NCI-H187 treated with DMSO at 0.1 percent for 48 hours (cell line): ENCODE results near the gene SPTB.

ENCODE experiments used
- DNase-seq: peaks from one replicate; lab custom pipeline; 2025; lab: John Stamatoyannopoulos, UW

Gene SPTB

DNA sequence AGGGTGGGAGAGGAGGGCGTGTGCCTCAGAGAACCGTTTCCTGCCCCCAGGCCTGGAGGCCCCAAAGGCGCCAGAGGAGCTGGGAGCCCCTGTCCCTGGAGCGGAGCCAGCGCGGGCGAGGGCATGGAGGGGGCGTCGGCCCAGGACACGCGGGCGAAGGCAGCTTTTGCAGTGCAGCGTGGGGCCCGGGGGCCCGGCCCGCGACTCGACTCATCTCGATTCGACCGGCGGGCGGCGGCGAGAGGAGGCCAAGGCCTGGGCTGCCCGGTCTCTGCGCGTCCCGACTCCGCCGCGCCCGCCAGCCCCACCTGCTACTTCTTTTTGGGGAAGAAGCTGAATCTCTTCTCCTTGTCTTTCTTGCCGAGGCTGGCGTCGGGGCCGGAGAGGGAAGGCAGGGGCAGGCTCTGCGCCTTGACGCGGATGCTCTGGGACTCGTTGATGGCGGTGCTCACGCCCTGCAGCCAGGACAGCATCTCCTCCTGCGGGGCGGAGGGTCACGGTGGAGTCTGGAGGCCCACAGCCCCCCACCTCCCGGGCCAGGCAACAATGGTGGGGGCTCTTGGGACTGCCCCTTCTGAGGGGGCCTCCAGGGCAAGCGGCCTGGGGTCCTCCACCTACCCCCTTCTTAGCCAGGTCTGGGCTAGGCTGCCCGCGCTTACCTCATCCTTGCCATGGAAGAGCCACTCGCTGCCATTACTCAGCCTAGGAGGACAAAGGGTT is 130.6 kb downstream of the SPTB start:
- no peak for DNase-seq

DNA sequence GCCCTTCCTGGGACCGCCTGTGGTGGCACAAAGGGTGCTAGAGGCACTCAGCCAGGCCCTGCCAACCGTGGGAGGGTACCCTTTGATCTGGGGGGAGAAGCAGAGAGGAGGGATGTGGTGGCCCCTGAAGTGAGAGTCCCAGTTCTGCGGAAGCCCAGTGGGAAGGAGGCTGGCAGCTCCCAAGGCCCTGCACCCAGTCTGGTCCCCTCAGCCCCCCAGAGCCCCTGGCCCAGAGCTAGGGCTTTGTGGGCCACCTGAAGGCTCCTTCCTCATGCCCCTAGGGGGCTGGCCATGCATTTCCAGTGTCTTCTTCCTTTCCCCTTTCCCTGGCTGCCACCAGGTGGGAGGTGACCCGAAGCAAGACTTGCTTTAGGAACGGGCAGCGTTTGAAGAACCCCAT is 131.2 kb downstream of the SPTB start:
- no peak for DNase-seq

DNA sequence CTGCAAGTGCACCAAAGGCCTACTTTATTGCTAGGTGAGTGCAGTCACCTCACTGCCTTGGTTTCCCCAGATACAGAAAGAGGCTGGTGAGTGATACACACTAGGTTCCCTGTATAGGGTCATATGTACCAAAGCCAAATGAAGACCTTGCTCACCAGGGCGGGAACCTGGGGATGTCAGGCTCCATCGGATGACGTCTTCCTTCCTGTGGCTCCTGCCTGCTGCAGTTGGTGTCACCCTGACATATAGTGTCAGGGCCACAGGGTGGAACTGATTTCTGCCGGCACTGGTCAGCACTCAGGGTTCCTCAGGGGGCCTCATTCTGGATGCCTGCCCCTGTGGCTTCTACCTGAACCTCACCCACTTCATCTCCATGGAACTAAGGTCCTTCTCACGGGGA is 132.4 kb downstream of the SPTB start:
- no peak for DNase-seq

DNA sequence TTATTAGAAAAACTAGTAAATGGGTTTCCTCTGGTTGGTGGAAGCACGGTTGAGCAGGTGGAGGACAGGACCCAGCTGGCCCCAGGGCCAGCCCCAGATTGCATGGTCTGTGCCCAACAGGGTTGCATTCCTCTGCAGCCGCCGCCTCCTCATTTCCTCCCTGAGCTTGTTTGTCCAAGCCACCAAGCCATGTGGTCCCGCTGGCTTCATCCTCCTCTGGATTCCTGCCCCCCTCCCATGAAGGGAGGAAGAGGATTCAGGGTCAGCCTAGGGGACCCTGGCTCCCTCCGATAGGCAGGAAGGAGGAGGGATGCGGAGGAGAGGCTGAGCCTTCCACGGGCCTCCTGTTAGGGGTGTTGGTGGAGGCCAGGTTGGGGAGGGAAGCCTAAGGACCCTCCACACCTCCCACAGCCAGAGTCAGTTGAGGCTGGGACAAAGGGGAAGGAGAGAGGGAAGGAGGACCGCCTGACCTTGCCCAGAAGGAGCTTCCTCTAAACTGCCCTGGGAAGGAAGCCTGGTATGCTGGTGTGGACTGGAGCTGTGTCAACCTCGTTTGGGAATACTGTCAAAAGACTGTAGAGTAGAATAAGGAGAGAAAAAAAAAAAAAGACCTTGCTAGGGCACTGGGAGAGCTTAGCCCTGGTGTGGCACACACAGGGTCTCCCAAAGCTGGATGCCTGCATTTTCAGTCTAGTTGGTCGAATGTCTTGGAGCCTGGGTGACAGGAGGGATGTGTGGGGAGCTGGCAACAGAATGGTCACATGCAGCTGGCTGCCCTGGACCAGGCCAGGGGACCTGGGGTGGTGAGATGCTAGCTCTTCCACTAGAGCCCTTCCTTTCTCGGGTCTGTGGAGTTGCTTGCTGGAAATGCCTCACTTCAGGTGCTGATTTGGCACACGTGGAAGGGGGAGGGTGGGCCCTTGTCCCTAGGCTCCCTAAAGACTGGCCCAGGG is 133.1 kb downstream of the SPTB start:
- no peak for DNase-seq

DNA sequence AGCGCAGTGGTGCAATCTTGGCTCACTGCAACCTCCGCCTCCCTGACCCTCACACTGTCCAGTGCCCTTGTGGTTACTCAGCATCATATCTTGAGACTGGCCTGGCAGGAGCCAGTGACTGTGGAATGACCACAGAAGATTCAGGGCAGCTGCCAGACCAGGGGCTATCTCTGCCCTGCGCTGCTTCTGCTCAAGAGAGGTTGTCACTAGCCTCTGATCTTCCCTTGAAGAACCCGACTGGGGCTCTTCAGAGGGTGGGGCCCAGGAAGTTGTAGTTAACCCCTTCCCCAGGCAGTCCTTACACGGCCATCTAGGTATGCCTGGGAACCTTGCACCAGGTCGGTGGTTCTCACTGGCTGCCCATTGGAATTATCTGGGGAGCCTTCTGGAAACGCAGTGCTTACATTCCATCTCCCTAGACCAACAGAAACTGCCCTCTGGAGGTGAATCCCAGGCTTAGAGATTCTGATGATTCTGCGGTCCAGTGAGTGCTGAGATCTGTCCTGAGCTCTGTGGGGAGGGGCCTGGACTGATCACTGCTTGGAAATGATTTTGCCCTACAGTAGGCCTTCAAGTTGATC is 134.1 kb downstream of the SPTB start:
- no peak for DNase-seq

DNA sequence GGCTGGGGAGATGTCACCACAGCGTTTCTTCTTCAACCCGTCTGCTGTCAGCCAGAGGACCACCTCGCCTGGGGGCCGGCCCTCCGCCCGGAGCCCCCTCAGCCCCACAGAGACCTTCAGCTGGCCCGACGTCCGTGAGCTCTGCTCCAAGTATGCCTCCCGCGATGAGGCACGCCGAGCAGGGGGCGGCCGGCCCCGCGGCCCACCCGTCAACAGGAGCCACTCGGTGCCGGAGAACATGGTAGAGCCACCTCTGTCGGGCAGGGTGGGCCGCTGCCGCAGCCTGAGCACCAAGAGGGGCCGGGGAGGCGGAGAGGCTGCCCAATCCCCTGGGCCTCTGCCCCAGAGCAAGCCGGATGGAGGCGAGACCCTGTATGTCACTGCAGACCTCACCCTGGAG is 136.6 kb downstream of the SPTB start:
- no peak for DNase-seq

DNA sequence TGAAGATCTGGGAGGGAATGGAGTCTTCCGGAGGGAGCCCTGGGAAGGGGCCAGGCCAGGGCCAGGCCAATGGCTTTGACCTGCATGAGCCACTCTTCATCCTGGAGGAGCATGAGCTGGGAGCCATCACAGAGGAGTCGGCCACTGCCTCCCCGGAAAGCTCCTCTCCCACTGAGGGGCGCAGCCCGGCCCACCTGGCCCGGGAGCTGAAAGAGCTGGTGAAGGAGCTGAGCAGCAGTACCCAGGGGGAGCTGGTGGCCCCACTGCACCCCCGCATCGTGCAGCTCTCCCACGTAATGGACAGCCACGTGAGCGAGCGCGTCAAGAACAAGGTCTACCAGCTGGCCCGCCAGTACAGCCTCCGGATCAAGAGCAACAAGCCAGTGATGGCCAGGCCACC is 137.7 kb downstream of the SPTB start:
- no peak for DNase-seq

DNA sequence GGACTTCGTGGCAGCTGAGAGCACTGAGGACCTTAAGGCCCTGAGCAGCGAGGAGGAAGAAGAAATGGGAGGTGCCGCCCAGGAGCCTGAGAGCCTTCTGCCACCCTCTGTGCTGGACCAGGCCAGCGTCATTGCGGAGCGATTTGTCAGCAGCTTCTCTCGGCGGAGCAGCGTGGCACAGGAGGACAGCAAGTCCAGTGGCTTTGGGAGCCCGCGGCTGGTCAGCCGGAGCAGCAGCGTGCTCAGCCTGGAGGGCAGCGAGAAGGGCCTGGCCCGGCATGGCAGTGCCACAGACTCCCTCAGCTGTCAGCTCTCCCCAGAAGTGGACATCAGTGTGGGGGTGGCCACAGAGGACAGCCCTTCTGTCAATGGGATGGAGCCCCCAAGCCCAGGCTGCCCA is 138.5 kb downstream of the SPTB start:
- DNase-seq: no peak

DNA sequence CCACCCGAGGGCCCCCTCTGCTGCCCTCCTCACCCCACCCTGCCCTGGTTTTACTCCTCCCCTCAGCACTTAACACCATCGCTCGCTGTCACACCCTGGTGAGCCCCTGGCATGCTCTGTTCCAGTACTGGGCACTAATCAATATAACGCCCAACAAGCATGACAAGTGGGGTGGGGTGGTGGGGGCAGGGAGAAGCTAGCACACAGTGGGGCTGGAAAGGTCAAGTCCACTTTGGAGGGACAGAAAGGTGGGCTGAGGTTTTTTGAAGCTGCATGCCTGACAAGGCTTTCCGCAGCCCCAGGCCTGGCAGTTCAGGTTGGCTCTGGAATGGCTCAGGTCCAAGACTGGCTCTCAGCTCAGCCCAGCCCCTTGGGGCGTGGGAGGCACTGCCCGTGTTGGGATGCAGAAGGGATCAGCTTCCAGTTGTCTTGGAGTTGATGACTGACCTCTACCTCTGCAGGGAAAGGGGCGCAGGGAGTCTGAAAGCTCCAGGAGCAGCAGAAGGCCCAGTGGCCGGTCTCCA is 141.4 kb downstream of the SPTB start:
- DNase-seq: no peak

DNA sequence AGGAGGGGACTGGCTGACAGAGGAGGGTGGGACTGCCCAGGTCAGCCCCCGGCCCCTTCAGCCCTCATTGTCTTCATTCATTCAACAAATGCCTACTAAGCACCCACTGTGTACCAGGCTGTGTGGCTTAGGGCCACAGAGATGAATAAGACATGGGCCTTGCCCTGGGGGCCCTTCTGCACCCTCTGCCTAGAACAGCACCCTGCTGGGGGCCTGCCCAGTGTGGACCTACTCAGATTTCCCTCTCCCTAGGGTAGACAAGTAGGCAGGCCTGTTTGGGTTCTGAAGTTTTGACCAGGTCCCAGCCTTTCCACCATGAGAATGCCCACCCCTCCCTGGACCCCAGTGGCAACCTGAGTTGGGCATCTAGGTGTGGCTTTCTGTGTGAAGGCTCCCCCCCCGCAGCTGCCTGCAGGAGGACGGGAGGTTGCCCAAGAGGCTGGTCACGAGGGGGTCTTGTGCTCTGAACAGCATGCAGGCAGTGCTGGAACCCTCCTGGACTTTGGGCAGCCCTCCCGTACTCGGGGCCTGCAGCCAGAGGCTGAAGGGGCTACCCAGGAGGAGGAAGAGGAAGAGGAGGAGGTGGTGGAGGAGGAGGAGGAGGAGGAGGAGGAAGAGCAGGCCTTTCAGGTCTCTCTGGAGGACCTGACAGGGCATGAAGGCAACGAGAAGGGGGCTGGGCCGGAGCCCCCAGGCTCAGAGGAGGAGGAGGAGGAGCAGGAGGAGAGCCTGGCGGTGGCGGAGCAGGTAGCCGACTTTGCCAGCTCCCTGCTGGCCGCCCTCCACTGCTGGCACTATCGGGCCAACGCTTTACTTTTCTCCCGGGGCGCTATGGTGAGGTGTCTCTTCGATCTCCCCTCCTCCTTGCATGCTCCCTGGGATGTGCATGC is 142.1 kb downstream of the SPTB start:
- DNase-seq: no peak

DNA sequence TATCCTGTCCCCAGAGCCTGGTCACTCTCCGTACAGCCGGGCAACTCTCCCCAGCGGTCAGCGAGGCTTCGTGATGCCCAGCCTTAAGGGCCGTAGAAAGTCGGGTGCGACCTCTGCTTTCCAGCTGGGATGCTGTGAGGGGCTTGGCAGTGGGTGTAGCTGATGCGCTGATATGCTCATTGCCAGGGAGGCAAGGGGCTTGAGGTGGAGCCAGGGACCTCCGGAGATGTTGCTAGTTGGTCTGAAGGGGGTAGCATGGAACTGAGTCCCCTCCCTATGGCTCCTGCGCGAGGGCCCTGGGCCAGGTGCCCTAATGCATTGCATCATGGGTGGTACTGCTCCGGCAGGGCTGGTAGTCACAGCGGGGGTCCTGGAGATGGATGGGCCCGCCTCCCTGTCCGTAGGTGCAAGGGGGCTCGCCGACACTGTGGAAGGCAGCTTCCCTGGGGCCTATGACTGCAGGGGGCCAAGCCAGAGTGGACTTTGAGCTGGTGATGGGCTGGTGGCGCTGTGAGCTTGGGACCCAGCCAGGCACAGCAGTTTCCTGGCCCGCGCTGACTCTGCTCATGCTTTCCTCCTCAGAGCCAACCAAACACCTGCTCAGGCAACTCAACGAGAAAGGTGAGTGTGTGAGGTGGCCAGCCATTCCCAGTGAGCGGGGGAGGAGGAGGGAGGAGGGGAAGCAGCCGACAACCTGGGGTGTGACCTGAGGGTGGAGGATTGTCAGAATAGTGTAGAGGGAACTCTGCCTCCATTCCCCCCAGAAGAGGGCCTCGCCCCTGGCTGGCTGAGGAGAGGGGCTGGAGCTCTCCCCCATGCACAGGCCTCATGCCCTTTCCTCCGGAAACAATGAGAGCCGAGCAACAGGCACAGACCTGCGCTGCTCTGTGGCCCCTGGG is 143.2 kb downstream of the SPTB start:
- peak; percentile 19 for DNase-seq

DNA sequence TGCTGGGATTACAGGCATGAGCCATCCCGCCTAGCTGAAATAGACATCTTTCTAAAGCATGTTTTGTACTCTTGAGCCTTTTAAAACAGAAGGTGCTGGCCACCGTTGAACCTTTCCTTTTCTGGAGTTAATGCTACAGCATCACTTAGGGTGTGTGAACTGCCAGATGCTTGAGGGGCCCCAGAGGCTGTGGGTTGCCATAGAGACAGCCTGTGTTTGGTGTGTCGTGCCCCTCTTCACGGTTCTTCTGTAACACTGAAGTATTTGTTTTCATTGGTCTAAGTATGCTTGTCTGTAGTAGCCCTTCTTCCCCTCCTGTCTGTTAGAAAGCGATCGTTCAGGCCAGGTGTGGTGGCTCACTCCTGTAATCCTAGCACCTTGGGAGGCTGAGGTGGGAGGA is 144.7 kb downstream of the SPTB start:
- peak; percentile 95 for DNase-seq

DNA sequence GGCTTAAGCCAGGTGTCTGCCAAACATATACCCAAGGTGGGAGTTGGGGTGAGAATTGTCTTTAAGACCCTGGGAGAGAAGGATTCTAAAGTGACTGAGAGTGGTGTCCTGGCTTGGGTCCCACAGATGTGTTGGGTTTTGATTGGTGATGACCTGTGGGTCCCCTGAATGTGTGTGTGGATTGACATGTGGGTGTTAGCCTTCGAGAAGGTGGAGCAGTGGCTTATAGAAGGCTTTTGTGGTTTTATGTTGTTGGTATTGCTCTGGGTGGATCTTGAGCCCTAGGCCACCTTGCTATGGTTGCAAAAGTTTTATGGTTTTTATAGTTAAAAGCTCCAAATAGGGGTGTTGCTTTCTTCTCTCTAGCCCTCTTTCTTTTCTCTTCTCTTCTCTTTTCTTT is 145.8 kb downstream of the SPTB start:
- no peak for DNase-seq

DNA sequence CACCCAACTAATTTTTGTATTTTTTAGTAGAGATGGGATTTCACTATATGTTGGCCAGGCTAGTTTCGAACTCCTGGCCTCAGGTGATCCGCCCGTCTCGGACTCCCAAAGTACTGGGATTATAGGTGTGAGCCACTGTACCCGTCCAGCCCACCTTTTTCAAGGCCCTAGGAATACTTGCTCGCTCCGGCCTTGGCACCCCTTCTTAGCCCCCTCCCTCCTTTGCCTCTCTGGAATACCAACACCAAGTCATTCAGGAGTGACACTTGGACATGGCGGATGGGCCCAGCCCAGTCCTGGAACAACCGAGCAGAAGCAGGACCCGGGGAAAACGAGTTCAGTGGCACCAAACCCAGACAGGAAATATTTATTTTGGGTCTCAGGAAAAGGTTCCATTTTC is 146.4 kb downstream of the SPTB start:
- DNase-seq: no peak

DNA sequence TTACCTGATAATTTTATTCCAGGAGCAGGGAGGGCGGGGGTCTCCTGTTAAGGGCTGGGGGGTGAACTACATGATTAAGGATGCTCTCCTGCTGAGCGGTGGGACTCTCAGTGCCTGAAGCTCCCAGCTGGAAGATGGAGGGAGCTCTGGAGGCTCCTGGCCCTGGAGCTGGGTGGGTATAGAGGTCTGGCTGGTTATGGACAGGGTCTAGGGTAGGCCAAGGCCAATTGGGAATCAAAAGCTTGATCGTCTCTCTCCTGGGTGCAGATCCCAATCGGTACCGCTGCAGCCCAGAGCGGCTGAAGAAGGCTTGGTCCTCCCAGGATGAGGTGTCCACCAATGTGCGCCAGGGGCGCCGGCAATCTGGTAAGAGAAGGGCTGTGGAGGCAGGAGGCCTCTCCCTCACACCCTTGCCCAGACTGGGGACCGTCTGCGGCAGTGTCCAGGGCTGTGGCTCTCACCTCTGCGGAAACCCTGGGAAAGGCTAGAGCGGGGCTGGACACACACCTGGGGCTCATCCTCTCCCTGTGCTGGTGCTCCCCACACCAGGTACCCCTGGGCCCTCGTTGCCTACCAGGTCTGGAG is 147.1 kb downstream of the SPTB start:
- no peak for DNase-seq

DNA sequence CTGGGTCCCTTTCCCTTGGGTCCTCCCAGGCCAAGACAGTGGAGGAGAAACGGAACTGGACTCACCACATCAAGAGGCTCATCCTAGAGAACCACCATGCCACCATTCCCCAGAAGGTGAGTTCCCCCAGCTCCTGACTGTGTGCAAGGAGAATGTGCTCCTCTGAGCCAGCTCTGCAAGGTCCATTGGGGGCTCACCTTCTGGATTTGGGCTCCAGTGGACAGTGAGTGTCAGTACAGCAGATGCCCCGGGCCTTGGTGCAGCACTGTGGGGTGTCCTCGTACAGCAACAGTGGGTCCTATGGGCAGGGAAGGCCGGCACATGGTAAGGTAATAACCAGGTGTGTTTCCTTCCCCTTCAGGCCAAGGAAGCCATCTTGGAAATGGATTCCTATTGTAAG is 147.6 kb downstream of the SPTB start:
- DNase-seq: no peak

DNA sequence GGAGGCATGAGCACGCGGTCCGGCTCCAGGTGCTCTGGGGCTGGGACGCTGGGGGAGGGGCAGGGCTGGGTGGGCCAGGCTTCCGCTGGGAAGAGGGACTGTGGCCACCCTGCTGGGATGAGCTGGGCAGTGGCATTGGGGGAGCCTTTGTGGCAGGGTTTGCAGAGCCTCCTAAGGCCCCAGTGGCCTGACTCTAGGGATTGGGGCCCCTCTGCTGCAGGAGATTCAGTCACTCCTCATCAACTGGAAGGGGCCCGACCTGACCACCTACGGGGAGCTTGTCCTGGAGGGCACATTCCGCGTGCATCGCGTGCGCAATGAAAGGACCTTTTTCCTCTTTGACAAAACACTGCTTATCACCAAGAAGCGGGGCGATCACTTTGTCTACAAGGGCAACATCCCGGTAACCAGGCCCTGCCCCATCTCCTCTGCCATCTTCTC is 148.5 kb downstream of the SPTB start:
- no peak for DNase-seq

DNA sequence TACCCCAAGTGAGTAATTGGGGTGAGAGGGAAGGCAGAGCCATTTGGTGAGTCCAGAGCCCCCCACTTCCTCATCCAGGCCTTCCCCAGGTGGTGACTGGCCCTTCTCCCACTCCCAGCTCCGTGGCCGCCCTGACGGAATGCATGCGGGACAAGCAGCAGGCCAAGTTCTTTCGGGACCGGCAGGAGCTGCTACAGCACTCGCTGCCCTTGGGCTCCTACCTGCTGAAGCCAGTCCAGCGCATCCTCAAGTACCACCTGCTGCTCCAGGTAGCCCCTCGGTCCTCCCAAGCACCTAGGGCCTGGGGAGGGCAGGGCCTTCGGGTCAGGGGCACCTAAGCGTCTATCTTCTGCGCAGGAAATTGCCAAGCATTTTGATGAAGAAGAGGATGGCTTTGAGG is 149.0 kb downstream of the SPTB start:
- no peak for DNase-seq

DNA sequence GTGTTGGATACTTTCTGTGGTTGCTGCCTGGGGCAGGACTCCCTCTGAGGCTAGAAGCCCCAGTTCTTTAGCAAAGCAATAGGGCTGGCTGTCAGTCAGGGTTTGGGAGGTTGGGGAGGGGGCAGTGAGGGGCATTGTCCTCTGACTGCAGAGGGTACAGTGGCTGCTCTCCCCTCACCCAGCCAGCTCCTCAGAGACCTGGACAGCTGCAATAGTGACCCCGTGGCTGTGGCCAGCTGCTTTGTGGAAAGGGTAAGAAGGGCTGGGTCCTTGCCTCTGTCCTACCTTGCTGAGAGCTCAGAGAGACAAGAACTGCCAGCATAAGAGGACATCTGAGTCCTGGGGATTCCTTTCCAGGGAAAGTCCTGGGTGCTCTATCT is 149.7 kb downstream of the SPTB start:
- no peak for DNase-seq

DNA sequence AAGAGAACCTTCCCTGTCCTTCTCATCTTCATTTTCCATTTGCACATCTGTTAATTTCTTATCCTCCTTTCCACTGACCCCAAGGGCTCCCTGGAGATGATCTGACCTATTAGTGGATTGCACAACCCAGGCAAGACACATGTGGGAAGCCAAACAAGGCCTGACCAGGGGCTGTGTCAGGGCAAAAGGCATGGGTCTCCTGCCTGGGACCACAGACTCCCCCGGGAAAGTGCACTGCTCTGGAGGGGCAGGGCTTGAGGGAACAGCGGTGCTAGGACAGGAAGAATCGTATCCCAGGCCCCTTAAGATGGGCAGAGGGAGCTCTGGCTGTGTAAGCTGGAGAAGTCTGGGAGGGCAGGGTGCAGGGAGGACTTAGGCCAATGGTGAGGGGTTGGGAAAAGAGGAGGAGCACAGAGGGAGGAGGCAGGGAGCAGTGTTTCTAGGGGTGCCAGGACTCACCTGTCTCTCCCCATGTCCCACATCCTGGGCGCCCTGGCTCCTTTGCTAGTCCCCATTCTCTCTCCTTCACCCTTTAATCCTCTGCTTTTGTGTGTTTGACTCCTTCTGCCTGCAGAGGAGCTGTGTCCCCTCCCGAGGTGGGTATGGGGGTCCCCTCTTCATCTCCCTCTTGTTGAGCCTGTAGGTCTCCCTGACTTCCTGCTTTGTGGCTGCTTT is 150.2 kb downstream of the SPTB start:
- DNase-seq: no peak
